Stomach (tissue), 9 donors: ENCODE measurements around the gene ACO2. TPM values are rescaled to one million over a fixed set of nuclear protein-coding genes. Genes with fewer than 3 reads are reported as not detected.
A peak's percentile ranks its signal among the peaks of the same experiment; 100 is the strongest.

ENCODE experiments used
- DNase-seq, 2 donors: peaks; one replicate each; pipeline versions ENCODE4 v3.0.0 to v3.0.0-alpha.2; 2013 to 2019
- H3K27ac ChIP-seq, 5 donors: fragments of 200-600 bp in 4 of 5; sonication (generic) in 4 of 5; one replicate each; pipeline ENCODE4 v1.5.1; 2013 to 2019; ENCODE audit warnings: mild to moderate bottlenecking in 1 of 5, moderate library complexity in 1 of 5
- H3K27me3 ChIP-seq, 3 donors: fragments of 200-600 bp; sonication (generic); one replicate each; pipeline ENCODE4 v1.5.1; 2017 to 2019; ENCODE audit warnings: mixed run types in 1 of 3
- H3K36me3 ChIP-seq, 4 donors: fragments of 200-600 bp; sonication (generic); 1 replicate in 3 of 4; 2 replicates in 1 of 4; pipeline ENCODE4 v1.5.1; 2016 to 2019
- H3K4me1 ChIP-seq, 4 donors: fragments of 200-600 bp; sonication (generic); one replicate each; pipeline ENCODE4 v1.5.1; 2016 to 2019
- H3K4me3 ChIP-seq, 4 donors: fragments of 200-600 bp; sonication (generic) in 3 of 4; one replicate each; pipeline ENCODE4 v1.5.1; 2016 to 2019; ENCODE audit warnings: mild to moderate bottlenecking in 1 of 4
- H3K9me3 ChIP-seq, 4 donors: fragments of 200-600 bp; sonication (generic); one replicate each; pipeline ENCODE4 v1.5.1; 2016 to 2019
- CTCF ChIP-seq, 7 experiments: fragments of 450-650 bp in 4 of 7; fragments of 200-600 bp in 3 of 7; sonication (generic) in 3 of 7; IDR thresholded peaks; one replicate each; pipeline ENCODE4 v1.5.1; 2016 to 2019; ENCODE audit warnings: antibody characterized with exemption in 7 of 7, control low read depth in 2 of 7, mild to moderate bottlenecking in 1 of 7
- EP300 ChIP-seq: sonication (generic); formaldehyde crosslinking; IDR thresholded peaks from one replicate; pipeline ENCODE4 v1.6.1; 2017; ENCODE audit warnings: antibody characterized with exemption
- POLR2A ChIP-seq, 4 donors: fragments of 450-650 bp; IDR thresholded peaks; one replicate each; pipeline ENCODE4 v1.6.1; 2016; ENCODE audit warnings: antibody characterized with exemption in 4 of 4, control low read depth in 2 of 4, mild to moderate bottlenecking in 1 of 4, moderate library complexity in 1 of 4
- POLR2AphosphoS5 ChIP-seq, 3 donors: sonication (generic); formaldehyde crosslinking; IDR thresholded peaks; one replicate each; pipeline ENCODE4 v1.6.1; 2016; ENCODE audit warnings: antibody characterized with exemption in 3 of 3
- WGBS, 5 donors: extraction: QIAGEN DNeasy Blood & Tissue Kit in 3 of 5; methylation state at CpG; one replicate each; pipeline versions ENCODE4 v1.1.5 to v1.1.7; 2013 to 2018; 5-methylcytosine and 5-hydroxymethylcytosine counted together
- intact Hi-C: fragments of 100-400 bp; cut with DNase I; formaldehyde crosslinking; loops from one replicate; pipeline ENCODE4 v1.15.1; 2023; ENCODE audit warnings: low total_unique reads
- polyA plus RNA-seq, 3 donors: library from polyadenylated mRNA; stranded (reverse); fragments of 200-250 nt; gene quantifications; one replicate each; pipeline ENCODE4 v1.2.3, GENCODE V29; 2013
- total RNA-seq, 5 donors: library from RNA; depleted of rRNA; stranded (reverse); fragments of >200 nt; gene quantifications; one replicate each; pipeline versions ENCODE4 v1.1.0 to v1.2.3, GENCODE V29; 2014 to 2016
- donor health status: healthy with polysubstance abuse.
- donor health status: Bipolar disorder and iron deficiency.
- donor health status: healthy.

Gene ACO2
- total and polyA plus RNA-seq, 8 donors: 46.6 to 238 (median 90.1) TPM

DNA sequence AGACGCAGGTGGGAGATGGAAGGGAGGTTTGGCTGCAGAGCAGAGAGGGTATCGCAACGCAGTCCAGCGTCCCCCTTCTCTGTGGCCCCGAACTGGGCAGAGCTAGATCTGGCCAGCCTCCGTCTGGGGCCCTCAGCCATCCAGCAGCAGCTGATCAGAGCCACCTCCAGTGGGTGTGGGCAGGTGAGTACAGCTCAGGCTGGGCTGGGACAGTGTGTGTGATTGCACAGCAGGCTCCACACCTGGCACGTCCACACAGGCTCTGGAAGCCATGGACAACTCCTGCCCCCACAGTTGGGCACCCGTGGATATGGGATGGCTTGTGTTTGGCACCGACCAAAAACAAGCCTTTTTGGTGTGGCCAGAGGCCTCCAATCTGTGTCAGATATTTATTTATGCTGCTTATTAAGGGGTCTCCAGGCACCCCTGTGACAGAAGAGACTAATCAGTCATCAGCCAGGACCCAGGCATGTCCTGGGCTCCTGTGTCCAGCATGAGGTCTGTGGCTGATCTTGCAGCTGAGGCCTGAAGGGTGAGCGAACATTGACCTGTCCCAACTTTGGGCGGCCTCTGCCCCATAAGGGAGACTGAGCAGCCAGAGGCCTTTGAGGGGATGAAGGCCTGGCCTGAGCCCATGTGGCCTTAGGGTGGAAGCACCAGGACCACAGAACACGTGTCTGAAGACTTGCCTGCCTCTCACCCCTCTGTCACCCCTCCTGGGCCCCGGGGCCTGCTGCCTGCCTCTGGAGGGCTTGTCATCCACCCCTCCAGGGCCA, 56.7 kb downstream of the ACO2 start:
- H3K9me3 ChIP-seq: no peaks in the 10 kb centered on the region
- H3K36me3 ChIP-seq: peaks cover 55 to 87% (median 79%) of the 10 kb centered on the region in 4 donors
- peaks cover 41 to 52% (median 50%) of the 10 kb centered on the region in 4 donors for H3K4me1 ChIP-seq
- H3K4me3 ChIP-seq: peak overlapping the region in 1 of 4 donors; percentile 22
- 69 to 86% (median 77%) methylated on average over 9 to 13 of the region's 13 CpGs for WGBS, 5 donors
- intact Hi-C loops: loop anchor here (5.0 kb wide), 1 partner anchor 128 kb away; no protein-coding TSS in a partner anchor
- H3K27me3 ChIP-seq: no peaks in the 10 kb centered on the region
- H3K27ac ChIP-seq: peak overlapping the region; percentile 80 to 95 (median 89)
- no peak for DNase-seq
- TF ChIP-seq POLR2A (IDR thresholded peaks at IDR 0.05) (no peak), POLR2AphosphoS5 (IDR thresholded peaks at IDR 0.05) (no peak), CTCF (IDR thresholded peaks at IDR 0.05) (no peak), EP300 (no peak)

- Histone ChIP-seq H3K27me3 (no peaks in the 10 kb centered on the region), H3K36me3 (peaks cover 62 to 94% (median 82%) of the 10 kb centered on the region in 4 donors), H3K4me1 (peaks cover 41 to 52% (median 50%) of the 10 kb centered on the region in 4 donors), H3K27ac (peak overlapping the region; percentile 27 to 95 (median 89)), H3K4me3 (no peak overlapping the region), H3K9me3 (no peaks in the 10 kb centered on the region)
- 54 to 71% (median 56%) methylated on average over 12 of the region's 12 CpGs for WGBS, 5 donors
- no peak for DNase-seq
- intact Hi-C loops: loop anchor here (5.0 kb wide), 1 partner anchor 129 kb away; no protein-coding TSS in a partner anchor
- no peak for TF ChIP-seq CTCF (IDR thresholded peaks at IDR 0.05)
- TF ChIP-seq EP300: no peak
- no peak for TF ChIP-seq POLR2AphosphoS5 (IDR thresholded peaks at IDR 0.05)
- TF ChIP-seq POLR2A (IDR thresholded peaks at IDR 0.05): no peak
These were observed 57.4 kb downstream of the ACO2 start for GRCh38 chr22:41526226-41526829.

DNA sequence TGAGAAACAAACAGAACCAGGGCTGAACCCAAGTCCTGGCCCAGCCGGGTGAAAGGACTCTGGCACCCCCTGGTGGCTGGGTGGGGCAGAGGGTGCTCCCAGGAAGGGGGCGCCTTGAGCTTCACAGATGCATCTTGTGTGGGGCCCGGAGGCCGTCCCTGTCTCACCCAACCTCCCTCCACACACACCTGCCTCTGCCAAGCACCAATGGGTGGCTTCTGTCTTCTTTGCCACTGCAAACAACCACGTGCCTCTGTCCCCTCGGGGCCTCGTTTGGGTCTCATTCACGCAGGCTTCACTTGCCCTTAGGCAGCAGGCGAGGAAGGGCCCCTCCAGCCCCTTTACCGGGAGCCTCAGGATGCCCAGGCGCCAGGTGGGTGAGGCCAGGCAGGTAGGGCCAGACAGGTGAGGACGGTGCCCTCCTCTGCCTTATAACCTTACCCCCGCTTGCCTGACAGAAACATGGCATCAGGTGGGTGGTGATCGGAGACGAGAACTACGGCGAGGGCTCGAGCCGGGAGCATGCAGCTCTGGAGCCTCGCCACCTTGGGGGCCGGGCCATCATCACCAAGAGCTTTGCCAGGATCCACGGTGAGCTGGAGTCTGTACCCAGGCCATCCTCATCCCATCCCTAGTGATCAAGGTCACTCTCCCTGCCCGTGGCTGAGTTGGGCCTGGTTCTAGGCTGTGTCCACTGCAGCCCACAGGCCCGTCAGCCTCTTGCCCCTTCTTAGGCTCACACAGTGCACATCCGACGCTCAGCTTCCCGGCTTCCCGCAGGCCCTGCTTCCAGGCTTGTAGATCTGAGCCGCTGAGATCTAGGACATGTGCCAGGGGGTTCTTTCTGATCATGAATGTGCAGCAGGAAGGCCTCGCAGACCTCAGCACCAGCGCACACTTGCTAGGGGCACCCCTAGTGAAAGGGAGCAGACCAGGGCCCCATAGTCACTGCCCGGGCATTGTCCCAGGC, 58.2 kb downstream of the ACO2 start:
- Histone ChIP-seq H3K27ac (peak overlapping the region; percentile 27 to 95 (median 89)), H3K36me3 (peaks cover 67 to 97% (median 90%) of the 10 kb centered on the region in 4 donors), H3K27me3 (no peaks in the 10 kb centered on the region), H3K4me3 (no peak overlapping the region), H3K4me1 (peaks cover 41 to 52% (median 50%) of the 10 kb centered on the region in 4 donors), H3K9me3 (no peaks in the 10 kb centered on the region)
- intact Hi-C loops: loop anchor here (5.0 kb wide), 1 partner anchor 130 kb away; no protein-coding TSS in a partner anchor
- DNase-seq: peak; percentile 52 to 65
- TF ChIP-seq CTCF (IDR thresholded peaks at IDR 0.05) (peak in 5 of 7 experiments; percentile 46 to 86 (median 81)), POLR2A (IDR thresholded peaks at IDR 0.05) (no peak), EP300 (no peak), POLR2AphosphoS5 (IDR thresholded peaks at IDR 0.05) (peak in 1 of 3 donors; percentile 26)
- 67 to 80% (median 74%) methylated on average over 30 to 32 of the region's 32 CpGs for WGBS, 5 donors
